Measurements from ENCODE around the gene TRAPPC13.

Gene TRAPPC13

GRCh38 chr5:65693121-65693520 is 68.3 kb downstream of the TRAPPC13 start:
- no peak for DNase-seq

GRCh38 chr5:65695162-65695755 is 70.4 kb downstream of the TRAPPC13 start:
- DNase-seq = no peak

DNA sequence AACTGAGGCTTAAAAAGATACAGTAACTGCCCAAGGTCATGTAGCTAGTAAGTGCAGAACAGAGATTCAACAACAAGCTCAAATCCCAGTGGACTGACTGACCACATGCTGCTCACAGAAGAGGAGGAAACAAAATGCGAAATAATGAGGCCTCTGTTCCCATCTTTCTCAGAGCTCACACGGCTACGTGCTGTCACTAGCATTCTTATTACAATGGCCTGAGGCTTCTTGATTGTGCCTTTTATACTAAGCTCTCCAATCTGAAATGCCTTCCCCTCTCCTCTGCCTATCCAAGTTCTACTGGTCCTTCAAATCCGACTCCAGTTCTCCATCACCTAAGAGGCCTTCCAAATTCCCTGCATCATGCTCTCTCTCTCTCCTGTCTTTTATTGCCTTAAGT is 71.1 kb downstream of the TRAPPC13 start:
- DNase-seq = peak; percentile 51

DNA sequence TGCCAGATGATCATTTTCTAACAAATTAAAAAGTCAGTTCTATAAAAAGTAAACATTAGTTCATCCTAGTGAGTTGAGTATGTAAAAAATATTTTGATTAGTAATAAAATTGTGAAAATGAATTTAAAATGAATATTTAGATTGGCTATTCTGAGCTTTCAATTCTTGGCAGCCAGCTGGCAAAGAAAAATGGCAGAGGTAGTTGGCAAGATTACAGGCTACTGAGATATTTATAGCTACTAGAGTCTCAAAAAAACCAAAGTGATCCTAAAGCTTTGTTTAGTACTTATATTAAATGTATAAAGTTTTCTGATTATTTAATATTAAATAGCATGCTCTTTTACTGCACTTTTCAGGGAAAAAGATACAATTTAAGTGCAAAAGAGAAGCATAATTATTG is 72.1 kb downstream of the TRAPPC13 start:
- DNase-seq = no peak

- DNase-seq = no peak
These were observed 74.5 kb downstream of the TRAPPC13 start for GRCh38 chr5:65699338-65699737.

DNA sequence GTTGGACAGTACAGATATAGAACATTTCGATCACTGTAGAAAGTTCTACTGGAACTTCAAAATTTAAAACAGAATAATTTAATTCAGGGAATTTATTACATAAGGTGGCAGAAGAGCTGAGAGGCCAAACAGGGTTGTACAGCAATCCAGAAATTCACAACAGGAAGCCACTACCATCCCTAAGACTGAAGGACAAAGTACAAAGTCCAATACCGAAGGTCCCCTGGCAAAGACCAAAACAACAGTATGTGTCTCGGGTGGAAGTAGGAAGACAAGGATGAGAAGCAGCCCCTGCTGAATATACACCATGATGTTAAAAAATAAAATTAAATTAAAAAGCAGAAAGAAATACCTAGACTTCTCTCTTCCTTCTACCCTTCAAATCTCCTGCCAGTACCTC is 77.2 kb downstream of the TRAPPC13 start:
- DNase-seq = no peak

GRCh38 chr5:65704621-65705239 is 79.9 kb downstream of the TRAPPC13 start:
- no peak for DNase-seq

DNA sequence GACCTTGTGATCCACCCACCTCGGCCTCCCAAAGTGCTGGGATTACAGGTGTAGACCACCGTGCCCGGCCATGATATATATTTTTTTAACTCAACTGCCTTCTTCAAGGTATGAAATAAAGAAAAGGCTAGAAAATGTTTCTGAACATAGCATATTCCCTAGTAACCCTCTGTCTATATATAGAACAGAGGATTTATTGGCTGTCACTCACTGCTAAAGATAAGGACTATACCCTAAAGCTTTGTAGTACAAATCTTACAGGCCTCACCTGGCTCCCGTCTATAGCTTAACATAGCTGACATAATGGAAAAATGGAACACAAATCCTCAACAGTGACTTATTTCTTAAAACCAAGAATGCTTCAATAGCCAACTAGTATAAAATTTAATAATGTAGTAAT is 82.8 kb downstream of the TRAPPC13 start:
- DNase-seq = no peak

DNA sequence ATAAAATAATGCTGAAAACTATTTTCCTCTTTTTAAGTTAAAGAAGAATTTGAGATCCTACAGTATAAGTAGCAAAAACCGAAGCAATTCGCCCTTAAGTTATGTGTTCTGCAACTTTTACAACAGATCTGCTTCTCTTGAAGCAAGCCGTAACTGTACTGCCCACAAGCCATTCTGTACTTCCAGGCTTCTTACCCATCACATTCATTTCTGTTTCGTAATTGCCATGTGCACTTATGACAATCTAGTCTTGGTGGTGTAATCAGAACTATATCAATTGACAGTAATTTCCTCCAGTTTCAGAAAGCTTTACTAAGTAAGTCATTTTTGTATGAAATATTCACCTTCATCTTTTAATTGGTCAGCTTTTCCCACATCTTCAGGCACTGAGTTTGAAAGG is 83.3 kb downstream of the TRAPPC13 start:
- no peak for DNase-seq
